Measurements from ENCODE around the gene STX18.
A peak's percentile ranks its signal among the peaks of the same experiment; 100 is the strongest.
"Not testable (repeated sequence)": the region's sequence is repeated elsewhere in the genome, so short reads cannot be mapped to it uniquely, and the experiment has no call there.

Gene STX18

GRCh38 chr4:4509521-4509920, 32.3 kb downstream of the STX18 start:
- no peak for DNase-seq (ENCODE audit: low read depth in 2 of 2)

- DNase-seq (ENCODE audit: low read depth in 2 of 2): no peak
Observed at GRCh38 chr4:4507923-4508322, 33.9 kb downstream of the STX18 start.

GRCh38 chr4:4507403-4507802, 34.4 kb downstream of the STX18 start:
- no peak for DNase-seq (ENCODE audit: low read depth in 2 of 2)

GRCh38 chr4:4506961-4507360, 34.9 kb downstream of the STX18 start:
- DNase-seq (ENCODE audit: low read depth in 2 of 2): no peak

GRCh38 chr4:4505211-4505610, 36.6 kb downstream of the STX18 start:
- not testable (repeated sequence) for DNase-seq (ENCODE audit: low read depth in 2 of 2)

- DNase-seq (ENCODE audit: low read depth in 2 of 2): no peak
Observed at GRCh38 chr4:4504783-4505182, 37.1 kb downstream of the STX18 start.

- DNase-seq (ENCODE audit: low read depth in 2 of 2): no peak
Observed at GRCh38 chr4:4502694-4503311, 39.0 kb downstream of the STX18 start.

GRCh38 chr4:4501679-4502078, 40.2 kb downstream of the STX18 start:
- no peak for DNase-seq (ENCODE audit: low read depth in 2 of 2)

- no peak for DNase-seq (ENCODE audit: low read depth in 2 of 2)
Observed at GRCh38 chr4:4499438-4500123, 42.3 kb downstream of the STX18 start.

GRCh38 chr4:4496592-4497372, 45.1 kb downstream of the STX18 start:
- DNase-seq (ENCODE audit: low read depth in 2 of 2): no peak

- DNase-seq (ENCODE audit: low read depth in 2 of 2): no peak
Observed at GRCh38 chr4:4494882-4495281, 47.0 kb downstream of the STX18 start.

- DNase-seq (ENCODE audit: low read depth in 2 of 2): peak; percentile 34 to 36
Observed at GRCh38 chr4:4492161-4492847, 49.5 kb downstream of the STX18 start.

- DNase-seq (ENCODE audit: low read depth in 2 of 2): no peak
Observed at GRCh38 chr4:4491396-4491893, 50.4 kb downstream of the STX18 start.

- no peak for DNase-seq (ENCODE audit: low read depth in 2 of 2)
Observed at GRCh38 chr4:4490816-4491215, 51.0 kb downstream of the STX18 start.

GRCh38 chr4:4490041-4490440, 51.8 kb downstream of the STX18 start:
- no peak for DNase-seq (ENCODE audit: low read depth in 2 of 2)

GRCh38 chr4:4488405-4489404, 53.1 kb downstream of the STX18 start:
- DNase-seq (ENCODE audit: low read depth in 2 of 2): peak; percentile 44 to 54

- no peak for DNase-seq (ENCODE audit: low read depth in 2 of 2)
Observed at GRCh38 chr4:4486969-4487368, 54.9 kb downstream of the STX18 start.

- no peak for DNase-seq (ENCODE audit: low read depth in 2 of 2)
Observed at GRCh38 chr4:4485806-4486205, 56.0 kb downstream of the STX18 start.

- no peak for DNase-seq (ENCODE audit: low read depth in 2 of 2)
Observed at GRCh38 chr4:4481399-4481994, 60.4 kb downstream of the STX18 start.

GRCh38 chr4:4480685-4481398, 61.0 kb downstream of the STX18 start:
- DNase-seq (ENCODE audit: low read depth in 2 of 2): no peak

All from fibroblast of skin of left quadriceps (primary cell).